Karpas-422 (cell line): ENCODE results near the gene DUSP15. TPM values are rescaled to one million over a fixed set of nuclear protein-coding genes. Genes with fewer than 3 reads are reported as not detected.

Experiments
- DNase-seq: peaks from one replicate; pipeline ENCODE4 v3.0.0-alpha.2; 2015
- H2AFZ ChIP-seq: fragments of 200-600 bp; sonication (generic); 2 replicates; pipeline ENCODE4 v1.6.1; 2014; ENCODE audit warnings: antibody characterized with exemption, low read length, mixed read lengths
- H3K27ac ChIP-seq: fragments of 200-600 bp; sonication (generic); 2 replicates; pipeline ENCODE4 v1.5.1; 2014; ENCODE audit warnings: mild to moderate bottlenecking, low read length, moderate library complexity
- H3K27me3 ChIP-seq: fragments of 200-600 bp; sonication (generic); 2 replicates; pipeline ENCODE4 v1.6.1; 2014; ENCODE audit warnings: low read length, mixed read lengths
- H3K36me3 ChIP-seq: fragments of 200-600 bp; sonication (generic); 2 replicates; pipeline ENCODE4 v1.6.1; 2014; ENCODE audit warnings: low read length, mixed read lengths; ENCODE audit not compliant: insufficient read depth
- H3K4me1 ChIP-seq: fragments of 200-600 bp; sonication (generic); 2 replicates; pipeline ENCODE4 v1.6.1; 2014; ENCODE audit warnings: mild to moderate bottlenecking, low read length, mixed read lengths
- H3K4me2 ChIP-seq: fragments of 200-600 bp; sonication (generic); 2 replicates; pipeline ENCODE4 v1.6.1; 2014; ENCODE audit warnings: low read length, low read depth, mild to moderate bottlenecking; ENCODE audit not compliant: poor library complexity, severe bottlenecking
- H3K4me3 ChIP-seq: fragments of 200-600 bp; sonication (generic); 2 replicates; pipeline ENCODE4 v1.5.1; 2014; ENCODE audit warnings: mild to moderate bottlenecking, antibody characterized with exemption, low read length, mixed read lengths
- H3K79me2 ChIP-seq: fragments of 200-600 bp; sonication (generic); 2 replicates; pipeline ENCODE4 v1.6.1; 2014; ENCODE audit warnings: mild to moderate bottlenecking, low read length, mixed read lengths
- H3K9ac ChIP-seq: fragments of 200-600 bp; sonication (generic); 2 replicates; pipeline ENCODE4 v1.6.0; 2014; ENCODE audit warnings: low read length
- H3K9me2 ChIP-seq: fragments of 200-600 bp; sonication (generic), shearing (Covaris generic); replicated peaks from 2 replicates; pipeline ENCODE4 v1.6.0; 2014; ENCODE audit warnings: mild to moderate bottlenecking, low read length, moderate library complexity; ENCODE audit not compliant: insufficient read depth
- H3K9me3 ChIP-seq: fragments of 300-700, 200-600 bp; sonication (generic); 2 replicates; pipeline ENCODE4 v1.6.1; 2014; ENCODE audit warnings: low read length, mixed read lengths
- H4K20me1 ChIP-seq: fragments of 200-600 bp; sonication (generic); 2 replicates; pipeline ENCODE4 v1.6.1; 2014; ENCODE audit warnings: mild to moderate bottlenecking, antibody characterized with exemption, low read length, low read depth; ENCODE audit not compliant: insufficient read depth
- total RNA-seq: library from RNA; depleted of rRNA; stranded (reverse); fragments of >200 nt; shearing (Covaris generic); gene quantifications from 2 replicates; pipeline ENCODE4 v1.2.3, GENCODE V29; 2014; ENCODE audit warnings: low replicate concordance

Gene DUSP15
- total RNA-seq, 1 experiment from 2014 or later = not detected

DNA sequence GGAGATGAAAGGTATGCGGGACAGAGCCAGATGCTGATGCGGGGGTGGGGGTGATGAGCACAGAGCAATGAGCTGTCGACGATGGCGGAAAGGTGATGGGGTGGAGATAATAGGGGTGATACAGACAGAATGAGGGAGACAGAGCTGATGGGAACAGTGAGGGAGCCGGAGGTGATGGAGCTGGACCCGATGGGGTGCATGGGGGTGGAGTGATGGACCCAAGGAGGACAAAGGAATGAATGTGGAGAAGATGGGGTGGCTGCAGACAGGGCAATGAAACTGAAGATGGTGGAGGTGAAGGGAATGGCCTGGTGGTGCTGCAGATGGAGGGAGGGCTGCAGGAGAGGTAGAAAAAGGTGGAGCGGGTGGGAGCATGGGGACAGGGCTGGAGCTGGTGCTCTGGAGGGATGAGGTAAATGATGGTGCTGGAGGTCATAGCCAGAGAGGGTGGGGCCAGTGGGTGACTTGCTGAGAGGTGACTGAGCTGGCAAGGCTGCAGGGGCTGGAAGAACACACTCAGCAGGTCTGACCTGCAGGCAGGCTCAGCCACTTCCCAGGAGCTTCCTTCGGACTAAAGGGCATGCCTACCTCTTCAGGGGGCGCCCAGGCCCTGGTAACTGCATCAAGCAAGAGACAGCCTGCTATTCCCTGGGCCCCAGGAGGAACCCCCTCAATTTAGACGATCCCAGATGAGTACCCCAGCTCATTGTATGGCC, 18.9 kb downstream of the DUSP15 start:
- Histone ChIP-seq H4K20me1 (no peaks in the 10 kb centered on the region), H3K9me3 (no peaks in the 10 kb centered on the region), H3K4me2 (no peak overlapping the region), H3K4me1 (no peaks in the 10 kb centered on the region), H3K27me3 (no peaks in the 10 kb centered on the region), H2AFZ (no peak overlapping the region), H3K4me3 (no peak overlapping the region), H3K36me3 (no peaks in the 10 kb centered on the region), H3K9me2 (no peaks in the 10 kb centered on the region), H3K79me2 (no peaks in the 10 kb centered on the region), H3K27ac (no peak overlapping the region), H3K9ac (no peak overlapping the region)
- no peak for DNase-seq

DNA sequence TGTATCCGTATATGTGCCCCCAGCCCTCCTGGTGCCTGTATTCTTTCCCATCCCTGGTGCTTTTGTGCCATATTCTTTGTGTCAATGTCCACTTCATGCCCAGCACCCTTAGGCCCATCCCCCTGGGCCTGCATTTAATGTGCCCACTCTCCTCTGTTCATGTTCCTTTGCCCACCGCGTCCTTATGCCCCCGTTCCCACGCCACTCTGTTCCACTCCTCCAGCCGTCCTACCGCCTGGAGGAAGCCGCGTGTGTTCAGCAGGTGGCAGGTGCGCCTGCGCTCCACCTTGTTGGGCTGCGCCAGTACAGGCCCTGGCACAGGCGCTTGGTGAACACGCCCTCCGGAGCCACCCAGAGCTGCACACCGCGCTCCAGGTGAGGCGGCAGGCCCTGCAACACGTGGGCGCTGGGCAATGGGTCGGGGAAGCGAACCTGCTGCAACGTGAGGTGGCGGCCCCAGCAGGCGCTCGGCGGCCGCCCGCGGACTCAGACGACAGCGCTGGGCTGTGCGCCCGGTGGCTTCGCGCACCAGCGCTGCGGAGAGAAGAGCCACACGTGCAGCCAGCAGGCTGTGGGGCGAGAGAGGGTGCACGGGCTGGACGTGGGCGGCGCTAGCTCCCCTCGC, 20.9 kb downstream of the DUSP15 start:
- H4K20me1 ChIP-seq = no peaks in the 10 kb centered on the region
- H3K9me2 ChIP-seq = no peaks in the 10 kb centered on the region
- H3K9me3 ChIP-seq = no peaks in the 10 kb centered on the region
- no peaks in the 10 kb centered on the region for H3K27me3 ChIP-seq
- no peak overlapping the region for H3K4me2 ChIP-seq
- no peaks in the 10 kb centered on the region for H3K4me1 ChIP-seq
- H3K36me3 ChIP-seq = no peaks in the 10 kb centered on the region
- H3K79me2 ChIP-seq = no peaks in the 10 kb centered on the region
- no peak for DNase-seq
- no peak overlapping the region for H3K27ac ChIP-seq
- no peak overlapping the region for H2AFZ ChIP-seq
- H3K4me3 ChIP-seq = no peak overlapping the region
- no peak overlapping the region for H3K9ac ChIP-seq

DNA sequence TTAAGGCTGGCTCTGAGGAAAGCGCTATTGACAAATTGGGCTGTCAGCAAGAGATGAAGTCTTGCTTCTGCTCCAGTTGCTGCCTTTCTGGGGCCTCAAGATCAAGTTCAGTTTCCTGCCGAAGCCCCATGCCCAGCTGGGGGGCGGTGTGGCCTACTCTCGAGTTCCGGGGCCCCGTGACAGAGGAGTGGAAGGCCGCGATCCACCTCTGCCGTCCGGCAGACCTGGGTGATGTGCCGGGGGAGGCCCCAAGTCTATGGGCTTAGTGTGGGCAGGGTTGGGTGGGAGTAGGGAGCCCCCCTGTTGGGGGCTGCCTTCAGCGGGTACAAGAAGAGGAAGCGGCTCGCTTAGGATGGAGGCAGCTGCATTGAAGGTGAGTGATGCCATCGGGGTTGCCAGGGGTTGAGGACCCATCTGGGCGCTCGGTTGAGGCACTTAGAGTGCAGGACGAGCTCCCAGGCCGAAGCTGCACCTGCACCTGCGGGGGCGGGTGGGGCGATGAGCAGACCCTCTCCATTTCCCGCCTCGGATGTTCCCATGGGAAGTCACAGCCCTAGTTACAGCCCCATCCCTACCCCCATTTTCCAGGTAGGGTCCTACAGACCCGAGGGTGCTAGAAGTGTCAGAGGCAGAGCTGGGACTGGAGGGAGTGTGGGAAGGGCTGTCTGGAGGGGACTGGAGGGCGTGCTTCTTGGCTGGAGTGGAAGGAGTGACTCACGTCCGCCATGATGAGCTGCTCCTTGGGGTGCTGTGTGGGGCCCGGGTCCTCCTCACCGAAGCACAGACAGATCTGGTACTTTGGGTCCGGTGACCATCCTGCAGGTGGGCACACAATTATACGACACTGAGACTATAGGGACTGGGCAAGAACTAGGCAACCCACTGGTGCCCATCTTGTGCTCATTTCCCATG, 22.0 kb downstream of the DUSP15 start:
- no peaks in the 10 kb centered on the region for H4K20me1 ChIP-seq
- no peaks in the 10 kb centered on the region for H3K4me1 ChIP-seq
- no peak overlapping the region for H3K9ac ChIP-seq

DNA sequence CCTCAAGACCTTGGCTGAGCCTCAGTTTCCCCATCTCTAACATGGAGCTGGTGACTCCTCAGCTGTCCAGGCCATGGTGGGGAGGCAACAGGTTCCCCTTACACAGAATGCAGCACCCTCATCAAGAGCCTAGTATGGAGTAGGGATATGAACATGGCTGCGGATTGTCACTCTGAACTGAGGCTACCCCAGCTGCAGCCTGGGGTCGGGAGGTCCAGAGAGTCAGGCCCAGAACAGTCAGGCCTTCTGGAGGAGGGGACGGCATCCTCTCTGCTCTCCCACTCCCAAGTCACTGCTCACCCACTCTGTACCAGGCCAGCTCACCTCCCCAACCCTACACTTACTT, 23.6 kb downstream of the DUSP15 start:
- no peaks in the 10 kb centered on the region for H3K79me2 ChIP-seq
- no peak overlapping the region for H3K27ac ChIP-seq
- no peak overlapping the region for H3K4me2 ChIP-seq
- no peaks in the 10 kb centered on the region for H3K27me3 ChIP-seq
- no peaks in the 10 kb centered on the region for H3K4me1 ChIP-seq
- no peaks in the 10 kb centered on the region for H3K36me3 ChIP-seq
- H3K9me2 ChIP-seq = no peaks in the 10 kb centered on the region
- H3K9ac ChIP-seq = no peak overlapping the region
- no peak overlapping the region for H2AFZ ChIP-seq
- H3K4me3 ChIP-seq = no peak overlapping the region
- no peaks in the 10 kb centered on the region for H4K20me1 ChIP-seq
- DNase-seq = no peak
- no peaks in the 10 kb centered on the region for H3K9me3 ChIP-seq

More for the DNA sequence above, 22.0 kb downstream of the DUSP15 start:
- no peak for DNase-seq
- H3K27ac ChIP-seq = no peak overlapping the region
- H3K9me2 ChIP-seq = no peaks in the 10 kb centered on the region
- H2AFZ ChIP-seq = no peak overlapping the region
- no peaks in the 10 kb centered on the region for H3K79me2 ChIP-seq
- no peaks in the 10 kb centered on the region for H3K27me3 ChIP-seq
- H3K36me3 ChIP-seq = no peaks in the 10 kb centered on the region
- H3K9me3 ChIP-seq = no peaks in the 10 kb centered on the region
- no peak overlapping the region for H3K4me2 ChIP-seq
- H3K4me3 ChIP-seq = no peak overlapping the region

DNA sequence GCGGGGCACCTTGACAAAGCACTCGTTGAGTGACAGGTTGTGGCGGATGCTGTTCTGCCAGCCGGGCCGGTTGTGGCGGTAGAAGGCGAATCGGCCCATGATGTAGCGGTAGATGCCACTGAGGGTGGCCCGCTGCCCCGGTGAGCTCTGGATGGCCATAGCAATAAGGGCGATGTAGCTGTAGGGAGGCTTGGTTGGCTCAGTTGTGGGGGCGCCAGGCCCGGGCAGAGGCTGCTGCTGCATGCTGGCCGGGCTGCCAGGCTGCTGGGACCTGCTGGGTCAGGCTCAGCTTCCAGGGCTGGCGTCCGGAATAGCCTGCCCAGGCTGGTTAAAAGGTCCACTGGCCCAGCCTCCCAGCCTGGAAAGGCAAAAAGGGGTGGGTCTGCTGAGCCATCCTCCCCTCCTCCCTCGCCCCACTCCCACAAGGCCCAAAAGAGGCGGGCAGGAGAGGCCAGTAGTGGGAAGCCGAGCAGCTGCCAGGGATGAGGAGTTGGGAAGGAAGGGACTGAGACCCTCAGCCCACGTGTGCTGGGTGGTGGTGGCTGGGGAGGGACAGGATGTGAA, 24.9 kb downstream of the DUSP15 start, which contains the start of gene FOXS1:
TSS of gene FOXS1 (minus strand) at position 305 of the 564 bp plus-strand sequence. CDS start at position 243, 62 bp downstream.
- H3K27ac ChIP-seq = no peak within 1 kb of the TSS
- no peak within 1 kb of the TSS for H2AFZ ChIP-seq
- no peaks in the 10 kb centered on the region for H3K27me3 ChIP-seq

DNA sequence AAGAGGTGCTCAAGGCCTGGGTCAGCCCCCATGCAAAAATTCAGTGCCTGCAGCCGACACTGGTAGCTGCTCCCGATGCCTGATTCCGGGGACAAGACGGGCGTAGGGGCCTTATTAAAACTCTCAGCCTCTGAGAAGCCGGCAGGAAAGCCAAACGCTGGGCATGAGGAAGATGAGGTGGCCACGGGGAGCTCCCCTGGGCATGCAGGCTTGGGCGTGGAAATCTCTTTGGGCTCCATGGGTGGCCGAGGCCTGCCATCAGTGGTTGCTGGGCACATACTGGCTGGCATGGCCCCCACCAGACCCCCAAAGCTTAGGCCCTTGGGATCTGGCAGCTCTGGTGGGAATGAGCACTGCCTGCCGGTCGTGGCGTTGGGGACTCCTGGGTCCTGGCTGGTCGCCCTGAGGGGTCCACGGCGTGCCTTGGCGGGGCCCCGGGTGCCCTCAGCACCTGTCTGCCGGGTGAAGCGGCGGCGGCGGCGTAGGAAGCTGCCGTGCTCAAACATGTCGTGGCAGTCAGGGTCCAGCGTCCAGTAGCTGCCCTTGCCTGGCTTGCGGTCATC, 25.5 kb downstream of the DUSP15 start:
- H3K27me3 ChIP-seq = no peaks in the 10 kb centered on the region
- H3K4me3 ChIP-seq = no peak overlapping the region
- no peak overlapping the region for H3K4me2 ChIP-seq
- H3K79me2 ChIP-seq = no peaks in the 10 kb centered on the region
- H3K27ac ChIP-seq = no peak overlapping the region
- H2AFZ ChIP-seq = no peak overlapping the region
- DNase-seq = no peak
- no peaks in the 10 kb centered on the region for H4K20me1 ChIP-seq
- H3K9ac ChIP-seq = no peak overlapping the region
- no peaks in the 10 kb centered on the region for H3K9me3 ChIP-seq
- no peaks in the 10 kb centered on the region for H3K4me1 ChIP-seq
- H3K9me2 ChIP-seq = no peaks in the 10 kb centered on the region
- no peaks in the 10 kb centered on the region for H3K36me3 ChIP-seq

More for the DNA sequence above, 24.9 kb downstream of the DUSP15 start, which contains the start of gene FOXS1:
- Histone ChIP-seq H3K4me3 (no peak within 1 kb of the TSS), H3K4me1 (no peaks in the 10 kb centered on the region), H4K20me1 (no peaks in the 10 kb centered on the region), H3K9me2 (no peaks in the 10 kb centered on the region), H3K9me3 (no peaks in the 10 kb centered on the region), H3K9ac (no peak within 1 kb of the TSS), H3K79me2 (no peaks in the 10 kb centered on the region), H3K36me3 (no peaks in the 10 kb centered on the region), H3K4me2 (no peak within 1 kb of the TSS)
- no peak for DNase-seq

DNA sequence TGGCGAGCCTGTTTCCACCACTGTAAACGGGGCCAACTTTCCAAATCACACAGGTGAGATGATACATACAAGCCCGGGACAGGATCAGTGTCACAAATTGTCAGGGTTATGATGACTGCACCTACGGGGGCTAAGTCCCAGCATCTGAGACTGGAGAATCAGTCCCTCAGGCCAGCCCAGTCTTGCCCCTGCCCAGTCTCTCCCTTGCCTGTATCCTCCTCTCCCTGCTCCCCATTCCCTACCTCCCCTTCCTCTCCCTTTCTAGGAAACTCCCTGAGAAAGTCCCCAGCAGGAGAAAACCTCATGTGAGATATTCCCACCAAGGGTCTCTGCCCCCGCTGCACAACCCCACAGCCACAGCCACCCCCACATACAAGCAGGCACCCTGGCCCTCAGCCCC, 26.4 kb downstream of the DUSP15 start:
- Histone ChIP-seq H2AFZ (no peak overlapping the region), H4K20me1 (no peaks in the 10 kb centered on the region), H3K9ac (no peak overlapping the region)

More for the DNA sequence above, 26.4 kb downstream of the DUSP15 start:
- Histone ChIP-seq H3K4me1 (no peaks in the 10 kb centered on the region), H3K9me2 (no peaks in the 10 kb centered on the region), H3K4me3 (no peak overlapping the region), H3K36me3 (no peaks in the 10 kb centered on the region), H3K4me2 (no peak overlapping the region), H3K27ac (no peak overlapping the region), H3K27me3 (no peaks in the 10 kb centered on the region), H3K9me3 (no peaks in the 10 kb centered on the region), H3K79me2 (no peaks in the 10 kb centered on the region)
- DNase-seq = no peak
